DOHH2 (cell line): ENCODE results near the gene ADARB1.

Experiments
- H3F3A ChIP-seq: fragments of 200-600 bp; sonication (generic), shearing (Covaris generic); 2 replicates; pipeline ENCODE4 v1.6.0; 2016; ENCODE audit warnings: antibody characterized with exemption, mild to moderate bottlenecking; ENCODE audit not compliant: control insufficient read depth, insufficient read depth
- H3K27ac ChIP-seq: fragments of 200-600 bp; sonication (generic); 2 replicates; pipeline ENCODE4 v1.5.1; 2014; ENCODE audit warnings: low read depth, mild to moderate bottlenecking, low read length, moderate library complexity
- H3K27me3 ChIP-seq: fragments of 200-600 bp; sonication (generic); 2 replicates; pipeline ENCODE4 v1.6.1; 2014; ENCODE audit warnings: mild to moderate bottlenecking, low read length, mixed read lengths; ENCODE audit not compliant: control insufficient read depth
- H3K36me3 ChIP-seq: fragments of 200-600 bp; sonication (generic); 2 replicates; pipeline ENCODE4 v1.6.1; 2014; ENCODE audit warnings: mild to moderate bottlenecking, low read length, moderate library complexity, mixed read lengths; ENCODE audit not compliant: control insufficient read depth
- H3K4me1 ChIP-seq: fragments of 200-600 bp; sonication (generic); 2 replicates; pipeline ENCODE4 v1.6.1; 2014; ENCODE audit warnings: mild to moderate bottlenecking, low read length, mixed read lengths; ENCODE audit not compliant: control insufficient read depth
- H3K4me2 ChIP-seq: fragments of 200-600 bp; sonication (generic); 2 replicates; pipeline ENCODE4 v1.6.0; 2014; ENCODE audit warnings: mild to moderate bottlenecking, low read length, moderate library complexity
- H3K4me3 ChIP-seq: fragments of 200-600 bp; sonication (generic); 2 replicates; pipeline ENCODE4 v1.5.1; 2014; ENCODE audit warnings: mild to moderate bottlenecking, low read length, mixed read lengths
- H3K79me2 ChIP-seq: fragments of 200-600 bp; sonication (generic); 2 replicates; pipeline ENCODE4 v1.6.1; 2014; ENCODE audit warnings: mild to moderate bottlenecking, low read length, mixed read lengths; ENCODE audit not compliant: control insufficient read depth
- H3K9me2 ChIP-seq: fragments of 200-600 bp; sonication (generic); replicated peaks from 2 replicates; pipeline ENCODE4 v1.6.1; 2014; ENCODE audit warnings: mild to moderate bottlenecking, low read length, mixed read lengths; ENCODE audit not compliant: control insufficient read depth
- H3K9me3 ChIP-seq: fragments of 200-600 bp; sonication (generic); 2 replicates; pipeline ENCODE4 v1.6.1; 2014; ENCODE audit warnings: antibody characterized with exemption, low read length, mixed read lengths; ENCODE audit not compliant: control insufficient read depth, insufficient read depth
- H4K20me1 ChIP-seq: fragments of 200-600 bp; sonication (generic); 2 replicates; pipeline ENCODE4 v1.6.0; 2014; ENCODE audit warnings: low read depth, mild to moderate bottlenecking, antibody characterized with exemption, low read length, moderate library complexity; ENCODE audit not compliant: control insufficient read depth, insufficient read depth
- CTCF ChIP-seq: fragments of 200-600 bp; sonication (generic); IDR thresholded peaks from one replicate; pipeline ENCODE4 v1.5.1; 2014; ENCODE audit warnings: antibody characterized with exemption, mild to moderate bottlenecking, low read depth, low read length; ENCODE audit not compliant: poor library complexity, severe bottlenecking
- EZH2phosphoT487 ChIP-seq: fragments of 200-600 bp; sonication (generic); IDR thresholded peaks from 2 replicates; pipeline ENCODE4 v1.6.1; 2017; ENCODE audit warnings: borderline replicate concordance, mild to moderate bottlenecking, antibody characterized with exemption, low read length, moderate library complexity, mixed read lengths

ADARB1 gene

GRCh38 chr21:45057886-45058285 lies 16.5 kb upstream of the ADARB1 start:
- no peaks in the 10 kb centered on the region for H3K9me2 ChIP-seq
- no peaks in the 10 kb centered on the region for H4K20me1 ChIP-seq
- H3K4me1 ChIP-seq, result no peaks in the 10 kb centered on the region
- H3K4me3 ChIP-seq, result no peak overlapping the region
- H3K27me3 ChIP-seq, result 0 out of 2 replicates have a peak, but pooled peaks cover 4% of the 10 kb centered on the region
- no peak for TF ChIP-seq CTCF
- no peak for TF ChIP-seq EZH2phosphoT487
- no peaks in the 10 kb centered on the region for H3K9me3 ChIP-seq
- no peak overlapping the region for H3K4me2 ChIP-seq
- H3K36me3 ChIP-seq, result no peaks in the 10 kb centered on the region
- no peaks in the 10 kb centered on the region for H3K79me2 ChIP-seq
- no peak overlapping the region for H3K27ac ChIP-seq
- no peaks in the 10 kb centered on the region for H3F3A ChIP-seq

DNA sequence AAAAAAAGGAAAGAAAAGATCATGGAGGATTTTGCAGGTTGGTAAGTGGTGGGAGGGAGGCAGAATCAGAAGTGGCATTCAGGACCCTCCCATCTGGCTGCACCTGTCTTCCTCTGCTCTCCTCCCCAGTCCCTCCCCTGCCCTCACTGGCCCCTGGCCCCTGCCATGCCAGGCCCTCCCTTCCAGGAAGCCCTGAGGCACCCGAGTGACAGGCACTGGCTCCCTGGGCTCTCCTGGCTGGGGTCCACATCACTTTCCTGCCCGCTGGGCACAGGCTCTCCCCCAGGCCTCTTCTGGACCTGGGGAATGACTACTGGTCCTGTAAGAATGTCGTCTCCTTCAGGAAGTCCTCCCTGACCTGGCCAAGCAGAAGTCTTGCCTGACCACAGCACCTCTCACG lies 15.3 kb upstream of the ADARB1 start:
- TF ChIP-seq CTCF, result no peak
- TF ChIP-seq EZH2phosphoT487, result no peak
- no peaks in the 10 kb centered on the region for H3K9me3 ChIP-seq
- H3K27me3 ChIP-seq, result 0 out of 2 replicates have a peak, but pooled peaks cover 4% of the 10 kb centered on the region
- H3K27ac ChIP-seq, result no peak overlapping the region
- no peaks in the 10 kb centered on the region for H3K9me2 ChIP-seq
- no peaks in the 10 kb centered on the region for H4K20me1 ChIP-seq
- H3K79me2 ChIP-seq, result no peaks in the 10 kb centered on the region
- no peaks in the 10 kb centered on the region for H3K4me1 ChIP-seq
- no peaks in the 10 kb centered on the region for H3K36me3 ChIP-seq
- H3F3A ChIP-seq, result no peaks in the 10 kb centered on the region
- no peak overlapping the region for H3K4me3 ChIP-seq
- no peak overlapping the region for H3K4me2 ChIP-seq

GRCh38 chr21:45060089-45060488 lies 14.3 kb upstream of the ADARB1 start:
- Histone ChIP-seq H3F3A (no peaks in the 10 kb centered on the region), H3K4me3 (no peak overlapping the region), H3K27me3 (0 out of 2 replicates have a peak, but pooled peaks cover 4% of the 10 kb centered on the region), H3K9me2 (no peaks in the 10 kb centered on the region), H3K36me3 (no peaks in the 10 kb centered on the region), H3K79me2 (no peaks in the 10 kb centered on the region), H4K20me1 (no peaks in the 10 kb centered on the region), H3K9me3 (no peaks in the 10 kb centered on the region), H3K27ac (no peak overlapping the region), H3K4me1 (no peaks in the 10 kb centered on the region), H3K4me2 (no peak overlapping the region)
- no peak for TF ChIP-seq CTCF
- no peak for TF ChIP-seq EZH2phosphoT487
